HG02840 (cell line): ENCODE results near the gene NPAS3.

Experiments used
- ATAC-seq: cut with Tn5 transposase; IDR thresholded peaks from one replicate; pipeline ENCODE4 v1.9.1; 2021; ENCODE audit warnings: mild to moderate bottlenecking, moderate library complexity, moderate number of reproducible peaks; ENCODE audit not compliant: unreplicated experiment, low FRiP score

Gene NPAS3

DNA sequence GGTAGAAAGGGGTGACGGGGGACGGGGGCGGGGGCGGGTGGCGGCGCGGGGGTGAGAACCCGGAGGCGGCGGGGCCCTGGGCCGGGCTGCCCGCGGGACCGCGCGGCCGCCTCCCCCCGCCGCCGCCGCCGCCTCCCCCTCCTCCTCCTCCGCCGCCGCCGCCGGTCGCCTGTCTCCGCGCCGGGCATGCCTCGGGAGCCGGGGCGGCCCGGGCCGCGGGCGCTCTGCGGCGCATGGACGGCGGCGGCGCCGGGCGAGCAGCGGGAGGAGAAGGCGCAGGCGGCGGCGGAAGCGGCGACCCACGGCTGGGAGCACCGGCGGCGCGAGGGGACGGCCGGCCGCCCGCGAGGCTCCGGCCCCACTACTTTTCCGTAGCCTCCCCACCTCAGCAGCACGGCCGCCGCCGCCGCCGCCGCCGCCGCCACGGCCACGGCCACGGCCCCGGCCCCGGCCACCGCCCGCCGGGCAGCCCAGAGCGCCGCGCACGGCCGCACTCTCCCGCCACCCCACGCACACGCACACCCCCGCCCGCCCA is at the start of gene NPAS3:
Gene NPAS3 (plus strand): TSS at position 161 of the 535 bp plus-strand sequence.
- no peak for ATAC-seq

DNA sequence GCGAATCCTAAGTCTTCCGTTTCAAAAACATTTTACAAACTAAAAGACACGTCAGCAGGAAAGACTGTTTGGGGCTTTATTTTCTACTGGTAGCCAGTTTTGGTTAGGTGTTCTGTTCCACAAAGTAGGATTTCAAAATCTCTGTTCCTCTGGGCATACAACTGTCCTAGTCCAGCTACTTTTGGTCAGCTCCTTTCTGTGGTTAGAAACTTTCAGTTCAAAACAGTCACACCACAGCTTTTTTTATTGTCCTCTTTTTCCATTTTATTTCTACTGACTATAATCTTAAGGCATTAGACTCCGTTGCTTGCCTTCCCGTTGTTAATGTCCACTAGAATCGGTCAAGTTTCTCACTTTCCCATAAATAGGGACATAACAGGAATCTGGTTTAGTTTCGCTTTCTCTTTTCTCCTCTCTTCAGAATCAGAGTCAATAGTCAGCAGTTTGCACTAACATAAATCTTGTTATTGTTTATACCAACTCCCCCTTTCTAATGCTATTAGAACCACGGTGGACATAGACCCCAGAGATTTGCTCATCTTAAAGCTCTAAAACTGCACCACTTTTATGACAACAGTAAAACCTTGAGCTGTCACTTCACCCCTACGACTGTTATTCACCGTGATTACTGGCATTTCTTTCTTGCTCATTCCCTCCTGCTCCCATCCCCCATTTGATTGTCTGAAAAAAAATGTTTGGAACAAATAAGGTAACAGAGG is 41.5 kb upstream of the NPAS3 start:
- ATAC-seq = no peak

DNA sequence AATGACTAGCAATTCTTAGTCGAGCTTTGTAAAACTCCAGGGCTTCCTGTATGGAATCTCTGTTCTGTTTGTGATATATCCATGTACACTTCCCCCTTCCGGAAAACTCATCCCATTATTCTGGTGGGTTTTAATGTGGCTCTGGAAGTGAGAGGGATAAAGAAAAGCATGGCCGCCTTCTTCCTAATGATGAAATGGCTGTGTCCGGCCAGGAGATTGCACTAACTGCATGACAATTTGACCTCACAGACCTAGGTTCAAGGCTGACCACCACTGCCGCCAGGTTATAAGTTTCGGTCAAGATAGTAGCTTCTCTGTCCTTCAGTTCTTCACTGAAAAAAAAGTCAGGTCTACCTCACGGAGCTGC is 41.0 kb upstream of the NPAS3 start:
- no peak for ATAC-seq

DNA sequence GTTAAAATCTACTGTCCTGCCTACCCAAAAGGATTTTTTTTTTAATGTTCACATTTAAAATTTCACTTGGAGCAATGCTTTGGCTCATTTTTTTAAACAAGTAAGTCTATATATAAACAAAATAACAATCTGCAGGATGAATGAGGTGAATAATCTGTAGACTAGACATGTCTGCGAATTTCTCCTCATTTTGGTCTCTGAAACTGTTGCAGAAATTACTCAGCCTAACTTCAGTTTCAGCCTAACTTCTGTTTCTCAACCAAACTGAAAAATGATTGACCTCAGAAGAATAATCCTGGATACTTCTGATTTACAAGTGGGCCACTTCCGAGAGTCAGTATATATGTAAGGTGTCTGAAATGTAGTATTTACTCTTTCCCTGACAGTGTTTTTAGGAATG is 39.8 kb upstream of the NPAS3 start:
- no peak for ATAC-seq

DNA sequence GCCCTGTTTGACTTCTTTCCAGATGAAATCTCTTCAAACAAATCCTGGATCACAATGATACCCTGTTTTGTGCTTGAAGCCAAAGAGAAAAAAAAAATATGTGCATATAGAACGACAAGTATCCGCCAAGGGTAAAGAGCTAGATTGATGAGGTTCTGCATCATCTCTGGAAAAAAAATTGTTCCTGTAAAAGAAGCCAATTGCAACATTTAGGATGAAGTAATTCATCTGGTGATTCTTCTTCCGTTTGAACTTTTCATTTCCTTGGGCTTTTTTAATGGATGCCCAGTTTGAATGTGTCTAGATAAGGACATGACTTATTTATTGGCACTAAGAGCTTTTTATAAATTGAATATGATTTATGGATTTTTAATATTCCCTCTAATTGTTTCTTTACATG is 38.1 kb upstream of the NPAS3 start:
- no peak for ATAC-seq

DNA sequence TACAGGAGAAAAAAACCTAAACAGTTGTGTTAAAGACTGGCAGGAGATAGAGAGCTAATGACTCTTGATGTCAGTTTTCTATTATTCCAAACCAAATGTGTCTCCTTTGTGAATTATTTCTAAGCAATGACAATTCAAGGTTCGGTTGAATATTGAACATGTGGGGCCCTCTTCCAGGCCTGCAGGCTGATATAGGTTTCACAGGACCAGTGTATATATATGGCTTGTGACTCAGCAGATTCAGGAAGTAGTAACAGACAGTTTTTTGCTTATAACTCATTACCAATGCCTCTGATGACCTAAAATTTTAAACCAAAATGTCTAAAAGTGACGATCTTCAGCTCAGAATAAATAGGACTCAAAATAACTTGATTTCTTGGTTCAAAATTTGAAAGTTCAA is 33.7 kb upstream of the NPAS3 start:
- no peak for ATAC-seq

DNA sequence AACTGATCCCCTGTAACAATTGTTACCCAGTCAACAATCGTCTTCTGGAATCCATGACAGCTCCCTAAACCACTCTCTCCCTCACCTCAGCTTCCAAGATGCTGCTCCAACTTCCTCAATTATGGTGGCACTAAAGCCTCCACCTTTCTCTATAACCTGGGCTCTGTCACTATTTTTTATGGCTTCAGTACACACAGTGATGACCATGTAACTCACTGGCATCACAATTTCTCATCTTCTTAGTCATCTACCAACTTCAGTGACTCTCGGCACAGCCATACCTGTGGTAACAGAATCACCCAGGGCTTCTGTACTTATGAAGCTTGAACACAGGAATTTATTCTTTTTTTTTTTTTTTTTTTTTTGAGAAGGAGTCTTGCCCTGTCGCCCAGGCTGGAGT is 32.0 kb upstream of the NPAS3 start:
- ATAC-seq = no peak

DNA sequence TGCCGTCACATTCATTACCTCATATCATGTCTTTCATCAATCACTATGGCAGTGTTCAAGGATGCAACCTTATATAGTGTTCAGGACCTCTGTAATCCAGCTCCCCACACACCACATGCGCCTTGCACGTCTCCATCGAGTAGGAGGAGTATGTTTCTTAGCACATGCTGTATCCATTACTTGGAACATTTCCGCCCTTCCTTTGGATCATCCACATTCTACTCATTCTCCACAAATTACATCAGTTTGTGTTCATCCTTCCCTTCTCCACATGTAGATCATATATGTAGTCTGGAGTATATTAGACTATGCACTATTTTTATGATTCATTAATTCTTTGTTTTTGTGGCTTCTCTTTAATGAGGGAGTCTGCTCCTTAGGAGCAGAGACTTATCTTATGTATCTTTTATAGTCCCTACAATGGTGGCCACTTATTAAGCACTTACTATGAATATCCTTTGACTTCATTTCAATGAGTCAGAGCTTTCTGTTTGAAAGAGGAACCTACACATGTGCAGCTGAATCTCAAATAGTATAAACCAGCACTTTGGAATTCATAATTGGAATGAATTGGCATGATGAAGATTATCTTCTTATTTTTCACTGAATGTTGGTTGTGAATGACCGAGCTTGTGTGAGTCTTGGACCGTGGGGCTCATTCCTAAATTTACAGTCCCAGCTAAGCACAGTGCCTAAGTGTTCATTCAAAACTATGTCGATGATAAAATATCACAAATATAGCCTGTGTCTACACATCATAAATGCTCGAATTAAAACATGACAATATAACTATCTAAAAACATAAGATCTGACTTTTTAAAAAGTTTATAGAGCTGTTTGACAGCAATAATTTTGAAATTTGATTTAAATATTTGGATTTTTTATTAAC is 30.2 kb upstream of the NPAS3 start:
- ATAC-seq = no peak

DNA sequence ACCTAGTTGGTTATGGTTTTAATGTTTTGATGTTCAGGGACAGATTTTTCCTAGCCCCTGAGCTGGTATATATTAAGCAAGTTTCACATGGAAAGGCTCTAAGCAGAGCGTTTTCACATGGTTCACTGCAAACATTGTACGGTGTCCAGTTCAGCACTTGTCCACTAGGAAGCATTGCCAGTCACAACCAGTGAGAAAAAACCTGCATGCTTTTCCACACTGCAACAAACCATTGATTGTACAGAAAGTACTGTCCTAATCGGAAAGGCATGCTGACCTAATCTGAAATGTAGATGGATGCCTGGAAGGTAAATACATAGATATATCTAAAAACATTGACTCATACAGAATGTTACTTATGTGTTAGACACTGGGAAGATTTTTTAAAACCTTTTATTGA is 25.0 kb upstream of the NPAS3 start:
- no peak for ATAC-seq

DNA sequence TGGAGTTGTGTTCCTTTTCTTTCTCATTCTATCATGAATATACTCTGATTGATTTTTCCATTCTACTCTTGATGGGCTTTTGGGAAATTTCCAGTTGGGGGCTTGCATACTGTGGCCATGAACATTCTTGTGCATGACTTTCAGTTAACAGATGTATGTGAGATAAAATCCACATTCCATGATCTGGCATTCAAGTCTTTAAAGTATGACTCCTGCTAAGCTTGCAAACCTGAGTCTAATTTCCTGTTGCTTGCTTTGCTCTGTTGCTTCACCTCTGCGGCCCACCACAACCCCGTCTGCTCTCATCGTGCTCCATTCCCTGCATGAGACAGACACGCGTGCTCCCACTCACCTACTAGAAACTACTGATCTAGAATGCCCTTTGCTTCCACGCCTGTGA is 24.3 kb upstream of the NPAS3 start:
- ATAC-seq = no peak

DNA sequence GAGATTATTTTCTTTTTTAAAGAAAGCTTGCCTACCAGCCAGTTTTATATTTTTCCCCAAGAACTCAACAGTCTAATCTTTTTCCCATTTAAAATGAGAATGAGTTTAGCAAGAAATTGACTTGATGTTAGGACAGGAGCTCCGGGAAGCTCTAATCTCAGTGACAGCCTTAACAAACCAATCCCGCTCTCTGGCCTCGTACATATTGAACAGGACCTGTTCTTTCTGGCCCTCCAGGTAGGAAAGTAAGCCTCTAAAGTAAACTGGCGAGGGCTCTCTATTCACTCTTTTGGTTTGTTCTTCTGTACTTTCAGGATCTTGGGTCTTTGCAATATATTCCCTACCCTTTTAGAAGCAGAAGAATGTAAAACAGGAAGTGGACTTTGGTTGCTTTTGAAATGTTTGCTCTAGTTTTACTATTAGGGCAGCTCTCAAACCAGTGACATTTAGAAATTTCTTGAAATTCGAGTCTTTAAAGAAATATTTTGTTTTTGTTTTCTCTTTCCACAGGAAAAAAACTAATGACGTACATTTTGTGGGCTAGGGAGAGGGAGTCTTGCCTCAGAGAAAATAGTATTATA is 17.9 kb upstream of the NPAS3 start:
- ATAC-seq = no peak

DNA sequence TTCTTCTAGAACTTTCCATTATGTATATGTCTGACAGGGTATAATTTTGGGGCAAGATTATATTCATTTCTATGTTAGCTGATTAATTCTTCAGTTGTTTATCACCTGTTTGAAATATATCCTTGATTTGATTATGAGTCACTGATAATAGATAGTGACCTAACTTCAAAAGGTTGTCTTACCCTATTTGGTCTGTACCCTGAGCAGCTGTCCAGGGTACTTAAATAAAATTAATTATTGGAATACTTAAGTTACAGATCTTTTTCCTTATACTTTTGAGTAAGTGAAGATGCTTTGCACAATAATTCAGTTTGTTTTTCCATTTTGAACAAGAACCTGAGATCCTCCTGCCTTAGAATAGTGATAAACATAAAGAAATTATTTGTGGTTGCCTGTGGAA is 13.2 kb upstream of the NPAS3 start:
- no peak for ATAC-seq

DNA sequence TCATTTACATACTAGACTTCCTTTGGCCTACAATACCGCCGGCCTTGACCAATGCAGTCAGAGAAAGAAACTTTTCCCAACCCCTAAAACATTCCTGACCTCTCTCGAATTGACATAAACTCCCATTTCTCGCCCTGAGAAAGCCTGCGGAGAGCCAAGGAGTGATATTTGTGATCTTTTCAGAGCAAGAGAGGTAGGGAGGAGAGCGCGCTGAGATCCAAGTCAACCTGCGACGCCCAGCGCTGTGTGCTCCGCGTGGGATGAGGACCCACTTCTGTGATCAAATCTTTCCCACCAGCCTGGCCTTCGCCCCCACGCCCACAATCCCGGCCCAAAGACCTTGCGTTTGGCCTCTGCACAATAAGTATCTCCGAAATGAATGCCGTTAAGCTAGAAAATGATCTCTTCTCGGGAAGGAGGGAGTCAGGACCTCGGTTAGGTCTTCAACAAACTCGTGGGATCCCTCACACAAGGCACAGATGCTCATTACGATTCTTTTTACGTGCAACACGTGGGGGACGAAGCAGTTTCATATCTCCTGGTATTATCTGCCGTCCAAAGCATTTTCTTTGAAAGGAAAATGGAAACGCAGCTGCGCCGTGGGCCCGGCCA is 6.3 kb upstream of the NPAS3 start:
- no peak for ATAC-seq

DNA sequence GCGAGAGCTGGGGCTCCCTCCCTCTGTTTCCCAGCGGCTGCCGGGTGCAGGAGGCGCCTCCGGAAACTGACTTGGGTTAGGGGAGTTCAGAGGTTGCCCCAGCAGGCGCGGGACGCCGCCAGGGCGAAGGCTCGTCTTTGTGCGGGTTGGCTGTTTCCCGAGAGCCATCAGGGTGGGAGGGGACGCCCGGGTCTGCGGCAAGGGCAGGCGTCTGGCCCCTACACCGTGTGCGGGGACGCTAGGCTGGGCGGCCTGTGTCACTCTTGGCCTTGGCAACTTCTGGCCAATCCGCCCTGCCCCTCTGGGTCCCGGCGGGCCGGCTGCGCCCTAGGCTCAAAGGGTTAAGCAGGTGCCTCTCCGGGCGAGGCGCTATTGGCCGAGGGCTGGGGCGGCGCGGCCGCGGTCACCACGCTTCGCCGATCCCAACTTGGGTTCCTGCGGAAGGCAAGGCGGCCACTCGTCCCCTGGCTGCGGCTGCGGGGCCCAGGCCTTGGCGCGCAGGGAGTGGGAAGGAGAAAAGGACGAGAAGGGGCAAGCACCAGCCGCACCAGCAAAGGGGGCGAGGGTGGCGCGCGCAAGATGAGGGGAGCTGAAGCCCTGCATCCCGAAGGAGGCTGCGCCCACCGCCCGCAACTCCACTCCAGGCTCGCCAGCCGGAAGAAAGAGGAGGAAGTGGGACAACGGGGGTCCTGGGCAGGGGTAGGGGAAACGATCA is 5.6 kb upstream of the NPAS3 start:
- no peak for ATAC-seq

DNA sequence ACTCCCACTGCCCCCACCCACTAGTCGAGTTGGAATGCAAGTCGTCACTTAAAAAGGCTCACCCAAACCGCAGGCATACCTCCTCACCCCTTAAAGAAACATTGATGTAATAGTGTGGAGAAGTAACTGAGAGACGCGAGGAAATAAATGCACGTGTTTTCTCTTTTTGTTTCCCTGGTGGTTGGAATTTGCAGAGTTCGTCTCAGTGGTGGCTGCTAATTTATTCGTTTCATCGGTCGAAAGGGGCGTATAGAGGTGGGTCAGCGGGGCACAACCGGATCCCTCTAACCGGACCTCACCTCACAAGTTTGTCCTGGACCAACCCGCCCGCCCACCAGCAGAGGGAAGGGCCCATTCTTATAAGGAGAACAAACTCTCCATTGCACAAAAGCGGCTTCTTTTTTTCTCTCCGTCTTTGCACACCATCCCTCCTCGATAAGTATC is 5.0 kb upstream of the NPAS3 start:
- ATAC-seq = no peak

DNA sequence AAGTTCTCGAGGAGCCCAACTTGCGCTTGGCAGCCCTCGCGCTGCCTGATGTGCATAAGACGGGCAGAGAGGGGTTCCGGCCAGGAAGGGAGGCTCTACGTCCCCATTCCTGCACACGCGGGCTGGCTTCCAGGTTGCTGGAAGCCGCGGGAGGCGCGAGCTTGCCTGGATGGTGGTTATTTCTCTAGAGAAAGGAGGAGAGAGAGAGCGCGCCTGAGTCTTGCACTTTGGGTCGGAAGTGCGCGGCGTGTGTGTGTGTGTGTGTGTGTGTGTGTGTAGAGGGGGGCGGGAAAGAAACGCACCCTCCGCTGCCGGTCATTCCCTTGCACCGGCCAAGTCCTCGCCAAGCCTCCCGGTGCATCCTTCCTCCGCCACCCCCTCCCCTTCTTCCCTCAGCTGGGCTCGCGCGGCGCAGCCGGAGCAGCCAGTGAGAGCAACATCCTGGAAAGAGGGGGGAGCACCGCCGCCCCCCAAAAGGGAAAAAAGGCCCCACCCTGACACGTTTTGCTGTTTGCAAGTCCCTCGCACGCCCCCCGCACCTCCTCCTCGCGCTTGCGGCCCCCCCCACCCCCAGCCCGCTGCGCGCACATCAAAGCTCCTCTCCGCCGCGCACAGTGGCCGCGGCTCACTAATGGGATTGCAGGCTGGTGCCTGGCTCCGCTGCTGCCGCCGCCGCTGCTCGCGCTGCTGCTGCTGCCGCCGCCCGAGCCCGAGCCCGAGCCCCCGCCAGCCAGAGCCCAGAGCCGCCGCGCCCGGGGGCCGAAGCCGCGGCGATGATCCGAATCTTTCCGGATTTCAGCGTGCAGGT is 4.4 kb upstream of the NPAS3 start:
- no peak for ATAC-seq

DNA sequence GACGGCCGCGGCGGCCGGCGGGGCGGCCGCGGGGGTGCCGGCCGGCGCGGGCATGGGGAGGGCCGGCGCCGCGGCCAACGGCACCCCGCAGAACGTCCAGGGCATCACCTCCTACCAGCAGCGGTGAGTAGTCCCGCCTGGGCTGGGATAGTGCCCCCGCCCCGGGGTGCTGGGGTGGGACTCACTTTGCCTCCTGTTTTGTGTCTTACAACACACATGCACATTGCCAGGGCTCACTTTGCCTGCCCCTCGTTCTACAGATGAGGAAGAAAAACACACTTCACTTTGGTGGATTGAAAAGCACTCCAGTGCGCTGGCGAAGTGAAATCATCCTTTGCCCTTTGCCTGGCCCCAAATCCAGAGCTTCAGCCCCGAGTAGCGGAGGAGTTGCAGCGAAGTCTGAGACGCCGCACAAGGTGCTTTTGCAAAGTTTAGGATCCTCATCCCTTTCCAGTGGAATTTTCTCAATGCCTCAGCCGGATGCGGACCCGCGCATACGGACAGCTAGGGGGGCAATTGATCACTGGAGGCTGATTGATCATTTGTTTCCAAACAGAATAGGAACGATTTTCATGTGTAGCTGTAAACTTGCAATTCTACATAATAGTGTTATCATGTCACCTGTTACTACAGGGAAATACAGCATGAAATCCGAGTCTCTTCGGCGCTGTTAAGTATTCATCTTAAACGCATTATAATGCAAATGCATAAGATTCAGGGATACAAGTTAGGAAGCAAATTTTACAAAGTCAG is 3.6 kb upstream of the NPAS3 start:
- no peak for ATAC-seq

DNA sequence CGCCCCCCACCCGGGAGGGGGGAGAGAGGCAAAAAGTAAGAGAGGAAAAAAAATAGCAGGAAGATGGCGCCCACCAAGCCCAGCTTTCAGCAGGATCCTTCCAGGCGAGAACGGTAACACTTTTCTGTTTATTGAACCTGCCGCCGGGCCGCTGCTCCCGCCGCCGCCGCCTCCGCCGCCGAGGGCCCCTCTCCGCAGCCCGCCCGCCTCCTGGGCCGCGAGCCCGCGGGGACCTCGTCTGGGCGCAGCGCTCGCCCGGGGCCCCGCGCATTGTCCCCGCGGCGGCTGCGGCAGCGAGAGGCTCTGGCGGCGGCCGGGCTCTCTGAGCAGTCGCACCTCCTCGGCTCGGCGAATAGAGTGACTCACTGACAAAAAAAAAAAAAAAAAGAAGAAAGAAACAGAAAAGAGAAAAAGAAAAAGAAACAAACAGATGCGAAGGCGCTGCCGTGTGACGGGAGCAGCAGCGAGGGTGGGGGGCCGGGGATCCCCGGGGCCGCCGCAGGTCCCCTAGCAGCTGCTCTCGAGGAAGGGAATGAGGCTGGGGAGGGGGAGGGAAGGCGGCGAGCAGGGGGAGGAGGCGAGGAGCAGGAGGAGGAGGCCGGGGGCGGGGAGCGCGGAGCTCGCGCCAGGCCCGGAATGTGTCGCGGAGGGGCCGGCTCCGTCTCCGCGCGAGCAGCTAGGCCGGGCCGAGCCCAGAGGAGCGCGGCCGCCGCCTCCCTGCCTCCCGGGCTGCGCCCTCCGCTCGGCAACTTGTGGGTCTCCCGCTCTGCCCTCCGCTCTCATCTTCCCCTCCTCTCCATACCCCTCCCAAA is 781 bp downstream of the NPAS3 start:
- no peak for ATAC-seq
